ENCODE data around the gene CDH23.

Gene CDH23

GRCh38 chr10:71426058-71426605 lies 29.4 kb downstream of the CDH23 start:
- DNase-seq, result no peak

DNA sequence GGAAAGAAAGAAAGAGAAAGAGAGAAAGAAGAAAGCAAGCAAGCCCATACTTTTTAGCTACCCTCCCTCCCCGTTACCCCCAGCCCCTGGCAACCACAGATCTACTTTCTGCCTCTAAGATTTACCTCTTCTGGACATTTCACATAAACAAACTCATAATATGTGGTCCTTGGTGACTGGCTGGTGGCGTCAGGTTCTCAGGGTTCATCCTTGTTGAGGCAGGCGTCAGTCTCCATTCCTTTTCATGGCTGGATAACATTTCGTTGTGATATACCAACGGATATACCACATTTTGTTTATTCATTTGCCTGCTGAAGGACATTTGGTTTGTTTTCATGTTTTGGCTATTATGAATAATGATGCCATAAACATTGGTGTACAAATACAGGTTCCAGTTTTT lies 30.5 kb downstream of the CDH23 start:
- no peak for DNase-seq

DNA sequence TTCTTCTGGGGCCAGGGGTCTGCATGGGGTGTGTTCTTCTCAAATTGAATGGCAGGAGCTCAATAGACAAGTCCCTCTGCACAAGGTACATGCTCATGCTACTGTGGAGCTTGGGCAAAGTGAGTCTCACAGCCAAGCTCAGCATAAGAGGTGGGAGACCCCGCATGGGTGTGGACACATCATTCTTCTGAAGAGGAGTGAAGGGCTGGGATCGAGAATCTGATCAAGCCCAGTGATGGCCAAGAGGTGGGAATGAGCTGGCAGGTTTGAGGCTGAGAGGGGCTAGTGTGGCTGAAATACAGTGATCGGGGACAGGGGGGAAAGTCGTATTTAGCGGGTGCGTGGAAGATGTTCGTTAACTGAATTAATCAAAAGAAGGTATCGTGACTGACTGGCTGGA lies 32.6 kb downstream of the CDH23 start:
- no peak for DNase-seq

DNA sequence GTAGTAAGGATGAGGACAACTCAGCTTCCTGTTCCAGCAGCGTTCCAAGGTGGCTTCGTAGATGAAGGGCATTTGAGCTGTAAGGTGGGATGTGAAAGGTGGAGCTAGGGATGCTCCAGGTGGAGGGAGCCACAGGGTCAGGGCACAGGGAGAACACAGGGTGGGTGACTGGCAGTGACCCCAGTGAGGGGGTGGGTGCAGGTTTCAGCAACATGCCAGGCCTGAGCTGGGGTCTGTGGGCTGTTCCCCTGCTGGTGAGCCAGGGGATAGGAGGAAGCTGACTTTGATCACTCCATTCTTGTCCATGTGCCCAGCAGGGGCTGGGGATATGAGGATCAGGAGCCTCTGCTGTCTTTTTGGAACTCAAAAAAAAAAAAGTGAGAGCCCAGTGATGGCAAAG lies 33.2 kb downstream of the CDH23 start:
- no peak for DNase-seq

- no peak for DNase-seq
These were observed 34.8 kb downstream of the CDH23 start for GRCh38 chr10:71431239-71432100.

DNA sequence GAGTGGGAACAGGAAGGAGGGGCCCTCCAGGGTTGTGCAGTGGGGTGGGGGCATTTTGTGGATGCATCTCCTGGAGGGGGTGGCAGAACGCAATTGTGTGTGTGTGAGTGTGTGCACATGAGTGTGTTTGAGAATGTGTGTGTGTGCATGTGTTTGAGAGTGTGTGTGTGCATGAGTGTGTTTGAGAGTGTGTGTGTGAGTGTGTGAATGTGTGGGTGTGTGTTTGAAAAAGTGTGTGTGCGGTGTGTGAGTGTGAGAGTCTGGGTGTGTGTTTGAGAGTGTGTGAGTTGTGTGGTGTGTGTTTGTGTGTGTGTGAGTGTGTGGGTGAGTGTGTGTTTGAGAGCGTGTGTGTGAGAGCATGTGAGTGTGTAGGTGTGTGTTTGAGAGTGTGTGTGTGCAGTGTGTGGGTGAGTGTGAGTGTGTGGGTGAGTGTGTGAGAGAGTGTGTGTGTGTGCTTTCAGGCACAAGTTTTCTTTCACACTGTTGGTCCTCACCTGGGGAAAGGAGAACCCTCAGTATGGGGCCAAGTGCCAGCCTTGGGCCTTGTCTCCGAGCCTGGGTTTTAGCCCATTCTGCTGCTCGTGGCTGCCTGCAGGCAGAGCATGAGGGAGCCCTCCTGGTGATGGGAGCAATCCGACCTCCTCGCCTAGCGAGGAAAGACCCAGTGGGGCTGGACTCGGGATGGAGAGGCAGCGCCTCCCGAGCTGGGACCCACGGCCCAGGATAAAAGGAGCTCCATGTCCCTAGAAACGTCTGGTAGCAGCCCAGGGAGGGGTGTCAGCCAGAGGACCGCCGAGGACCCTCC lies 35.6 kb downstream of the CDH23 start:
- no peak for DNase-seq

DNA sequence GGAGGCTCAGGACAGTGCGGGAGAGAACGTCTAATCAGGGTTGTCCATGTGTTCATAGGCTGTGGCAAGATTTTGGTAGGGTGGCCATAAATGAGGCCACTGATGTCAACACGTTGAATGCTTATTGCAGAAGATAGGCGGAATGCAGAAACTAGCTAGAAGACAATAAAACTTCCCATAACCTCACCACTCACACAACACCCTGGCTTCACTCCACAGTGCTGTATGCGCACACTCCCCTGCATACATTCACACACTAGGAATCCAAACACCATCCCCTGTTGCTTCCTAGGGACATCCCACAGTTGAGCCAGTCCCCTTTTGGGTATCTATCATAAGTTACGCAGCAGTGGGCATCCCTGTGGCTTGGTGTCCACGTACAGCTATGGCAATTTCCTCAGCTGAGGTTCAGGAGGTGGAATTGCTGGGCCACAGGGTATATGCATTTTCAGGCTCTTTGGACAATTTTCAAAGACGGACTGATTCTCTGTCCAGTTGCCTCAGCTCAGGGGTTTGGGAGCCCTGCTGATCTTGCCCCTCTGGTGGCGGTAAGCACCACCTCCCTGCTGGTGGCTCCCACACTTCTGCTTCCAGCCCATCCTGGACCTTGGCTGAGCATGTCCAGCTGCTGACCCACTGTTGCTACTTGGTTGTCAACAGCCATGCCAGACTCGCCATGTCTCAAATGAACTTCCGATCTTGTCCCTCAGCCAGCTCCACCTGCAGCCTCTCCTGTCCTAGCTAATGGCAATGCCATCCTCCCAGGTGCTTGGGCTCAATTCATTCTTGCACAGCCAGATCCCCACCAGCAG lies 36.4 kb downstream of the CDH23 start:
- DNase-seq, result no peak

DNA sequence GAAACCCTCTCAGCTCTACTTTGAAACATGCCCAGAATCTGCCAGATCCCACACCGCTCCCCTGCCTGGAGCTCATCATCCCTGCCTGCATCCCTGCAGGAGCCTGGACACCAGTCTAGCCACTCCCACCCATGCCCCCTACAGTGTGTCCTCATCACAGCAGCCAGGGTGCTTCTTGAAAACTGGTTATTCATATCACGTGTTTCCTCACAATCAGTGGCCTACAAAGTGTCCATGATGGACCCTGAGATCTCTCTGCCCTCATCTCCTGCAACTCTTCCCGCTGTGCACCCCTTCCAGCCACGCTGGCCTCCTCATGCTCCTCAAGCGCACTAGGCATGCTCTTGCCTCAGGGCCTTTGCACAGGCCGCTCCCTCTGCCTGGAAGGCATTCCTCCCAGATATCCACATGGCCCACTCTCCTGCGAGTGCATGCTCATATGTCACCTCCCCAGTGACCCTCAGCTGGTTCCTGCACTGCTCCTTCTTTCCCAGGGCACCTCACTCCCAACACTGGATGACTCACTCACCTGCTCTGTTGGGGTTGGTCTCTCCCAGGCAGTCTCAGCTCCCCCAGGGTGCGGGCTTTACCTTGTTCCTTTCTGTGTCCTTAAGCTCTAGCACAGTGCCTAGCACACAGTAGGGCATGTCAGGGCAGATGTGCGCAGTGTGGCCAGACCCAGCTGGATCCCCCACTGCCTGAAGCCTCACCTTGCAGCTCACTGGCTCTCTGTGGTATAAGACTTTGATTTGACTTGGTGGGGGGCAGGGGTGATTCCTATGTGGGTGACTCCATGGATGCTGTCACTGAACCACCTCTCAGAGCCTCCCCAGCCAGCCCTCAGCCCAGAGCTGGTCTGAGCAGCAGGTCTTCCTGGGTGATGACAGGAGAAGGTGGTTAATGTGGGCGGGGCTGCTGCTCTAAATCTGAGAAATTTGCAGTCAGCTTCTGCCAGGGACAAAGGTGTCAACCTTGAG lies 37.3 kb downstream of the CDH23 start:
- DNase-seq, result no peak

GRCh38 chr10:71434760-71435394 lies 38.2 kb downstream of the CDH23 start:
- no peak for DNase-seq

DNA sequence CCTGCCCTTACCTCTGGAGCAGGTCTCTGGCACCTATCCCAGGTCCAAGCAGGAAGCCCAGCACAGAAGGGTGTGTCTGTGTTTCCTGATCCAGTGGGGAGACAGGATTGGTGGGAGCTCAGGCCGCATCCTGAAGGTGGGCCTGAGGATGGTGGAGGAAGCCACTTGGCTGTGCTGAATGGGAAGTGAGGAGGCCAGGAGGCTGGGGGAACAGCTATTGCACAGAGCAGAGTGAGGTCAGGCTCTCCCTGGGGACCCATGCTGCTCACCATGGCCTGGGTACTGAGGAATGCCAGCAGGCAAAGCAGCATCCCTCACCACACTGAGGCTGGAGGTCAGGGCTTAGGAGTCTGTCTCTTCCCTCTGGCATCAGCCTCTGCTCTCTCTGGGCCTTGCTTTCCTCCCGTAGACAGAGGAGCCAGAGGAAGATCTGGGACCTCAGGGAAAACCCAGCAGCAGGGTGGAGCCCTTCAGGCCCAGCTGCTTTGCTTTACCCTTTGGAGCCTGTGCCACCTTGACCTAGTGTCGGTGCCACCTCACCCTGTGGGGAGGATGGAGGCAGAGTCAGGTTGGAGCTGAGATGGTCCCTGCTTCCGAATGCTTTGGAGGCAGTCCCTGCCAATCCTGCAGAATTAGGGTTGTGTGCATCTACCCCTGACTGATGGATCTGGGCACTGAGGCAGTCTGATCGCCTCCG lies 39.0 kb downstream of the CDH23 start:
- DNase-seq, result no peak

DNA sequence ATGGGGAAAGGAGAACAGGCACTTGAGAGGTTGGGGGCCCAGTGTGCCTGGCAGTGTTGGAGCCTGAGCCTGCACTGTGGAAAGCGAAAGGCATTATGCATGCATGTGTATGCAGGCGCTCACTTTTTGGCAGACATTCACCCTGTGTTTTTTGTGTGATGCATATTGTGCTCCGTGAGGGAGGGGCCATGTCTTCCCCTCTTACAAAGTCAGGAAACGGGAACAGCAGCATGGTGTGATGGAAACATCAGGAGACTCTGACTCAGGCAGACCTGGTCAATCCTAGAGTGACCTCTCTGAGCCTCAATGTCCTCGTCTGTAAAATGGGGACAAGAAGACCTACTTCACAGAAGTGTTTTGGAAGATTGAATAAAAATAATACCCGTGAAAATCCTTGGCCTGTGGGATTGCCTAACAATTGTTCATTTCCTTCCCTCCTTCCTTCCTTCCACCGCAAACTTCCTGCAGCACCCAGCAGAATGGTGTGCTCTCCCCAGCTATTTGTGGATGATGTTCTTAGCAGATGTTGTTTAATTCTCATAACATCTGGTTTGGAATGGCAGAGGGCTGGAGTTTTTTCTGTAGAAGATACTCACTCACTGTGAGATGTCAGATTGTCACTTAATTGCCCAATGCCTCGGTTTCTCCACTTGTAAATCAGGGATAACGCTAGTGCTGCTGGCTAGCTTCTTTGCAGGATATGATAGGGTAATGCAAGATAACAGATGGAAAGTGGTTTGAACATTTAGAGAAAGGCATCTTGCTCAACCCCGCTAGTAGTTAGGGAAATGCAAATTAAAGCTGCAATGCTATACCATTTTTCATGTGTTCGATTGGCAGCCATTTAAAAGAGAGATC lies 39.8 kb downstream of the CDH23 start:
- no peak for DNase-seq

GRCh38 chr10:71437537-71438092 lies 40.9 kb downstream of the CDH23 start:
- DNase-seq, result no peak

DNA sequence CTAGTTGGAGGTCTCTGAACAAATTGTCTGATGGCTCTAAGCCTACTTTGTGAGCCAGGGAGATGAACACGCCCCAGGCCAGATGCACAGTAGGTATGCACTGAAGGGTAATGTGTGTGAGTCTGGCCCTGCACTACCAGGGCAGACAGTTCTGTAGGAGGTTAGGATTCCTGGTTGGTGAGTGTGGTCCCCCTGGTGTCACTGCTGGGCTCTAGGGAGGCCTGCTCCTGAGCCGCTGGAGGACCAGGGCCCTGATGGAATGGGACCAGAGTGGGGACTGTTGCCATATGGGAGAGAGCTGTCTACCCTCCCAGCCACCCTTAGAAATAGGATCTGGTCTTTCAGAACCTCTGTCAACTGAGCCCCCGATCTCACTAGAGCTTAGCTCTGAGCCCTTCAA lies 42.0 kb downstream of the CDH23 start:
- DNase-seq, result no peak

GRCh38 chr10:71439670-71440425 lies 43.1 kb downstream of the CDH23 start:
- DNase-seq, result no peak

DNA sequence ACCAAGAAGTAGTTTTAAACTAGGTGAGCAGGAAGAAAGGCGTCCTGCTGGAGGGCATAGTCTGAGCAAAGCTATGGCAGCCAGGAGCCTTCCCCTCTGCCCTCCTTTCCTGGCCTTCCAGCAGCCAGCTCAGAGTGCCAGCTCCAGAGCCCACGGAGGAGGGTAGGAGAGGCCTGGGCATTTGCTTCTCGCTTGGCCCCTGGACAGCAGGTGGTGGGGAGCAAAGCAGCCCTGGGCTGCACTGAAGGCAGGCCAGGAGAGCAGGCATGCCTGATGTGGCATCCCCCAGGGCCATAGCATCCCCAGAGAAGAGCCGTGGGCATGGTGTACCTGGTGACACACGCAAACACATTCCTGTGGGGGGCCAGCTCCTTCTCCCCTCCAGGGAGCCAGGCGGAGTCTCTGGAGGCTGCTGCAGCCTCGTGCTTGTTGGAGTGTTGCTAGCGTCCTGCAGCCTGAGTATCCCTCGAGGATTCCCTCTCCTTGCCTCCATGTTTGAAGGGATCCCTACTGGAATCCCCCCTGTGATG lies 43.9 kb downstream of the CDH23 start:
- DNase-seq, result no peak

DNA sequence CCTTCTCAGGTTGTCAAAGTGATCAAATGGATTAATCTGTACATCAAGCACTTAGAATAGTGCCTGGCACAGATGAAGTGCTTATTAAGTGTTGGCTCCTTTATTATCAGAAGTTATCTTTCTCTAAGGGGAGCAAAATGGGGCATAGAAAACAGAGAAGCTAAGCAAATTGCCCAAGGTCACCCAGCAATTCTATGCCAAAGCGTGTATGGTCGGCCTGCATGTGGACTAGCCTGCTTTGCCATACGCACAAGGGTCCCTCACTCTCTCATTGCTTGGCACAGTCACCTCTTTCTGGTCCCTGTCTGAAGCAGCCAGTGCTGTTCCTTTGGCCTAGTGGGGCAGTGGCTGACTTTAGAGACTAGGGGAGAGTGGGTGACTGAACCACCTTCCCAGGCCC lies 45.3 kb downstream of the CDH23 start:
- no peak for DNase-seq

DNA sequence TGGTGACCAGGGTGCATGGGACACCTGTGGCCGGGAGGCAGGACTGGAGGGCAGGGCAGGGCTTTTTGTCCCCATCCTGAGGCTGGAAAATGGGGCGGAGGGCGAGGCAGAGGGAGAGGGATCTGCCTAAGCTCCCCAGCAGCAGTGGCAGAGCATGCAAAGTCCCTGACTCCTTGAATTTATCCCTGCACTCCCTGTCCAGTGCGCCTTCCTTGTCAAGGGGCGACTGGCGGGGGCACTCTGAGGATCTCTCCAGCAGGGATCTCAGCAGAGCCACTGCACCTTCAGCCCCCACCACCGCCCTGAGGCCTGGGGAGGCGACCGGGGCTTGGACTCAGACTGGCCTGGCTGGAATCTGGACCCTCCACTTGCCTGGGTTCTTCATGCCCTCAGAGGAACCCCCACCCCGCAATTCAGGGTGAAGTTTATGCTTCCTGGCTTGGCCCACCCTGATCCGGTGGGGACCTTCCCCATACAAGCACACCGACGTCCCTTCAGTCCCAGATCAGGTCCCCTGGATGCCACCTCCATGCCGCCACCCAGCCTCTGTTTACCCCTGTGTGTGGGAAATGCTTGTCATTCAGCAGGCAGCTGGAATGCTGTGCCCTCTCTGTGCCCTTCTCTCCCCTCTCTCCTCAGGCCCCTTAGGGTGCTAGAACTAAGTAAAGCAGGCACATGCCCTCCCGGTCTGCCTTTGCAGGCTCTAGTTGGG lies 46.3 kb downstream of the CDH23 start:
- DNase-seq, result no peak

- DNase-seq, result no peak
These were observed 47.0 kb downstream of the CDH23 start for GRCh38 chr10:71443676-71444075.

Measured in NCI-H1436 treated with DMSO at 0.1 percent for 48 hours (cell line).